Hepatocyte (in vitro differentiated cells): ENCODE data around the gene KIAA0825. TPM values are rescaled to one million over a fixed set of nuclear protein-coding genes. Genes with fewer than 3 reads are reported as not detected.

Experiments
- DNase-seq: peaks from one replicate; pipeline ENCODE4 v3.0.0-alpha.2; 2016; ENCODE audit warnings: low spot score
- H2AFZ ChIP-seq: fragments of 200-600 bp; sonication (generic); 2 replicates; pipeline ENCODE4 v1.6.0; 2016; ENCODE audit warnings: antibody characterized with exemption, mild to moderate bottlenecking
- H3K27ac ChIP-seq: fragments of 200-600 bp; sonication (generic); 2 replicates; pipeline ENCODE4 v1.5.1; 2016; ENCODE audit warnings: mild to moderate bottlenecking
- H3K27me3 ChIP-seq: fragments of 200-600 bp; sonication (generic); 2 replicates; pipeline ENCODE4 v1.6.1; 2016
- H3K36me3 ChIP-seq: fragments of 200-600 bp; sonication (generic); replicated peaks from 2 replicates; pipeline ENCODE4 v1.5.1; 2016; ENCODE audit warnings: low read depth; ENCODE audit not compliant: insufficient read depth
- H3K4me1 ChIP-seq: fragments of 200-600 bp; sonication (generic); 2 replicates; pipeline ENCODE4 v1.5.1; 2016; ENCODE audit warnings: mild to moderate bottlenecking, moderate library complexity; ENCODE audit not compliant: insufficient read depth
- H3K4me2 ChIP-seq: fragments of 200-600 bp; sonication (generic); 2 replicates; pipeline ENCODE4 v1.6.0; 2016
- H3K4me3 ChIP-seq: fragments of 200-600 bp; sonication (generic); 2 replicates; pipeline ENCODE4 v1.5.1; 2016; ENCODE audit warnings: mild to moderate bottlenecking
- H3K79me2 ChIP-seq: fragments of 200-600 bp; sonication (generic); 2 replicates; pipeline ENCODE4 v1.6.0; 2017; ENCODE audit warnings: mild to moderate bottlenecking
- H3K9me2 ChIP-seq: fragments of 200-600 bp; sonication (generic); replicated peaks from 2 replicates; pipeline ENCODE4 v1.6.0; 2017; ENCODE audit warnings: mild to moderate bottlenecking; ENCODE audit not compliant: insufficient read depth
- H3K9me3 ChIP-seq: fragments of 200-600 bp; sonication (generic); 2 replicates; pipeline ENCODE4 v1.5.1; 2016; ENCODE audit warnings: low read depth, mild to moderate bottlenecking
- H4K20me1 ChIP-seq: fragments of 200-600 bp; sonication (generic); 2 replicates; pipeline ENCODE4 v1.6.0; 2016; ENCODE audit warnings: mild to moderate bottlenecking; ENCODE audit not compliant: insufficient read depth, poor library complexity, severe bottlenecking
- EZH2 ChIP-seq: fragments of 200-600 bp; sonication (generic); IDR thresholded peaks from 2 replicates; pipeline ENCODE4 v1.6.1; 2016; ENCODE audit warnings: antibody characterized with exemption, mild to moderate bottlenecking, borderline replicate concordance
- EZH2phosphoT487 ChIP-seq: fragments of 200-600 bp; sonication (generic); IDR thresholded peaks from one replicate; pipeline ENCODE4 v1.6.1; 2018; ENCODE audit warnings: antibody characterized with exemption, mild to moderate bottlenecking, low read depth, moderate library complexity; ENCODE audit not compliant: unreplicated experiment, severe bottlenecking
- WGBS: methylation state at CpG from one replicate; pipeline ENCODE4 v1.1.6; 2016; ENCODE audit warnings: low lambda C conversion rate; ENCODE audit errors: missing lambda C conversion rate; 5-methylcytosine and 5-hydroxymethylcytosine counted together
- polyA plus RNA-seq: library from polyadenylated mRNA; unstranded; fragments of >200 nt; fragmentation: Nextera tagmentation; extraction: Ambion mirVana; gene quantifications from 2 replicates; pipeline ENCODE4 v1.2.1, GENCODE V29; 2016
- total RNA-seq: library from RNA; depleted of rRNA; stranded (reverse); fragments of >200 nt; gene quantifications from 2 replicates; pipeline ENCODE4 v1.2.3, GENCODE V29; 2014
- TF ChIP-seq, protein P1 (sequence below): fragments of 200-600 bp; sonication (generic); IDR thresholded peaks from 2 replicates; pipeline ENCODE4 v1.5.1; 2016; ENCODE audit warnings: antibody characterized with exemption, mild to moderate bottlenecking; ENCODE audit not compliant: poor library complexity

Gene KIAA0825
- total and polyA plus RNA-seq, 2 experiments from 2014 or later, result 2.1 to 4.5 TPM

DNA sequence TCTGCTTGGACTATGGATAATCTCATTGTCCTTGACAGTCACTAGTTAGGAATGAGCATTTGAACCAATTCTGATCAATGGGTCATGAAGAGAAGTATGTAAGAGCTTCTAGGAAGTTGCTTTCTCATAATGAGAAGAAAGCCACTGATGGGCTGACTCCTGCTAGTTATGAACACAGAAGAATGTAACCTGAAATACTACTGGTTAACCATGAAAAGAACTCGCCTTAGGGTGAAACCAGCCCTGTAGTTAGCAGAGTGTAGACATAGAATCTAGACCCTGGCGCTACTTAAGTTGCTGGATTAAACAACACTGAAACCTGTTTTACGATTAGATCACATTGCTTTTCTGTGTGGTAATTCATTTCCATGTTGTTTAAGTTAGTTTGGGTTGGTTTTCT, 26.6 kb upstream of the KIAA0825 start:
- Histone ChIP-seq H3K4me3 (no peak overlapping the region), H3K9me2 (no peaks in the 10 kb centered on the region), H3K27me3 (no peaks in the 10 kb centered on the region), H3K9me3 (peaks cover 5% of the 10 kb centered on the region), H2AFZ (no peak overlapping the region), H3K4me1 (no peaks in the 10 kb centered on the region), H3K36me3 (no peaks in the 10 kb centered on the region), H3K79me2 (no peaks in the 10 kb centered on the region), H3K27ac (no peak overlapping the region), H4K20me1 (no peaks in the 10 kb centered on the region), H3K4me2 (no peak overlapping the region)
- DNase-seq, result no peak
- TF ChIP-seq EZH2phosphoT487, result no peak
- TF ChIP-seq, protein P1, sequence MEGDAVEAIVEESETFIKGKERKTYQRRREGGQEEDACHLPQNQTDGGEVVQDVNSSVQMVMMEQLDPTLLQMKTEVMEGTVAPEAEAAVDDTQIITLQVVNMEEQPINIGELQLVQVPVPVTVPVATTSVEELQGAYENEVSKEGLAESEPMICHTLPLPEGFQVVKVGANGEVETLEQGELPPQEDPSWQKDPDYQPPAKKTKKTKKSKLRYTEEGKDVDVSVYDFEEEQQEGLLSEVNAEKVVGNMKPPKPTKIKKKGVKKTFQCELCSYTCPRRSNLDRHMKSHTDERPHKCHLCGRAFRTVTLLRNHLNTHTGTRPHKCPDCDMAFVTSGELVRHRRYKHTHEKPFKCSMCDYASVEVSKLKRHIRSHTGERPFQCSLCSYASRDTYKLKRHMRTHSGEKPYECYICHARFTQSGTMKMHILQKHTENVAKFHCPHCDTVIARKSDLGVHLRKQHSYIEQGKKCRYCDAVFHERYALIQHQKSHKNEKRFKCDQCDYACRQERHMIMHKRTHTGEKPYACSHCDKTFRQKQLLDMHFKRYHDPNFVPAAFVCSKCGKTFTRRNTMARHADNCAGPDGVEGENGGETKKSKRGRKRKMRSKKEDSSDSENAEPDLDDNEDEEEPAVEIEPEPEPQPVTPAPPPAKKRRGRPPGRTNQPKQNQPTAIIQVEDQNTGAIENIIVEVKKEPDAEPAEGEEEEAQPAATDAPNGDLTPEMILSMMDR, result no peak
- 98% methylated on average over 3 of the region's 3 CpGs for WGBS

DNA sequence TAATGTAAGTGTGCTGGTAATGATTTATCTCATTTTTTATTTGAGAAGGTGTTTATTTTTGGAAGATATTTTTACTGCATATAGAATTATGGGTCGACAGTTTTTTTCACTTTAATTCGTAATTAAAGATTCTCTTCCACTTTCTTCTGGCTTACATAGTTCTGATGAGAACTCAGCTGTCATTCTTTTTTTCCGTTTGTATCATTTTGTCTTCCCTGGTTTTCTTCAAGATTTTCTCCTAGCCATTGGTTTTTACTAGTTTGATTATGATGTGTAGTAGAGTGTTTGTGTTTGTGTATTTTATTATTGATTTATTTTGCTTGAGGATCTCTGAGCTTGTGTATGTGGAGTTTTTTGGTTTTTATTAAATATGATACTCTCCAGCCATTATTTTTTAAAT, 21.8 kb upstream of the KIAA0825 start:
- no peaks in the 10 kb centered on the region for H3K4me1 ChIP-seq
- TF ChIP-seq EZH2phosphoT487 (no peak), EZH2 (no peak)
- TF ChIP-seq, protein P1, result no peak
- no peak overlapping the region for H3K4me3 ChIP-seq
- 98% methylated on average over 3 of the region's 3 CpGs for WGBS
- no peak for DNase-seq
- no peak overlapping the region for H3K27ac ChIP-seq
- no peaks in the 10 kb centered on the region for H4K20me1 ChIP-seq
- no peaks in the 10 kb centered on the region for H3K27me3 ChIP-seq
- no peaks in the 10 kb centered on the region for H3K79me2 ChIP-seq
- H3K36me3 ChIP-seq, result no peaks in the 10 kb centered on the region
- H2AFZ ChIP-seq, result no peak overlapping the region
- no peaks in the 10 kb centered on the region for H3K9me2 ChIP-seq
- peaks cover 9% of the 10 kb centered on the region for H3K9me3 ChIP-seq
- no peak overlapping the region for H3K4me2 ChIP-seq

DNA sequence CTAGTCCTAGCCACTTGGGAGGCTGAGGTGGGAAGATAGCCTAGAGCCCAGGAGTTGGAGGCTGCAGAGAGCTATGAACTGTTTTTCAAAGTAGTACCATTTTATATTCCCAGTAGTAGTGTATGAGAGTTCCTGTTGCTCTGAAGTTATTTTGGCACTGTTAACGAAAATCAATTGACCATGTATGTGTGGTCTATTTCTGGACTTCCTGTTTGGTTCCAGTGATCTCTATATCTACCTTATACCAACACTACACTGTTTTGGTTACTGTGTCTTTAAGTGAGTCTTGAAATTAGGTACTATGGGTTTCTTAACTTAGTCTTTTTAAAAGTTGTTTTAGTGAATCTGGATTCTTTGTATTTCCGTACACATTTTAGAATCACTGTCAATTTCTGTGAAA, 13.6 kb upstream of the KIAA0825 start:
- Histone ChIP-seq H4K20me1 (no peaks in the 10 kb centered on the region), H3K79me2 (no peaks in the 10 kb centered on the region), H3K4me1 (no peaks in the 10 kb centered on the region), H3K4me3 (no peak overlapping the region), H3K36me3 (no peaks in the 10 kb centered on the region), H2AFZ (no peak overlapping the region), H3K9me2 (no peaks in the 10 kb centered on the region), H3K27ac (no peak overlapping the region), H3K4me2 (no peak overlapping the region), H3K27me3 (no peaks in the 10 kb centered on the region), H3K9me3 (no peaks in the 10 kb centered on the region)
- DNase-seq, result no peak
- 94% methylated on average over 2 of the region's 2 CpGs for WGBS
- TF ChIP-seq, protein P1, result no peak
- TF ChIP-seq EZH2phosphoT487 (no peak), EZH2 (no peak)

DNA sequence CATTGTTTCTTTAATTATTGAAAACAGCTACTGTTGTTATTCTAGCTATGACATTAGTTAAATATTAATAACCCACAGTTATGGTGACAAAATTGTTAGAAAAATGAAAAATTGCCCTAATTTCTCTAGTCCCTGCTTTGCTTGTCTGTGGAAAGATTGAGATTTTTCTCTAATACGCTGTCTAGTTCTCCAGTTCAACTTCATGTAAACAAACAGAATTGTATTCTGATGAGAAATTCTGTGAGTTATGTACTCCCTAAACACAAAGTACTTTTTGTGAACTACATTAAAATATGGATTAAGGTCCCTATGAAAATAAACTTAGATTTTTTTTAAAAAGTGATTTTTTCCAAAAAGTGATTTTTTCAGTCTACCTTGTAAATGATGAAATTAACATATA, 8.8 kb upstream of the KIAA0825 start:
- no peaks in the 10 kb centered on the region for H3K9me3 ChIP-seq
- no peak for DNase-seq
- H3K4me2 ChIP-seq, result no peak overlapping the region
- 94% methylated on average over 1 of the region's 1 CpG for WGBS
- H3K27me3 ChIP-seq, result no peaks in the 10 kb centered on the region
- no peak overlapping the region for H2AFZ ChIP-seq
- H3K36me3 ChIP-seq, result no peaks in the 10 kb centered on the region
- H3K27ac ChIP-seq, result no peak overlapping the region
- no peak for TF ChIP-seq EZH2
- TF ChIP-seq, protein P1, result no peak
- no peak for TF ChIP-seq EZH2phosphoT487
- H3K4me1 ChIP-seq, result no peaks in the 10 kb centered on the region
- no peaks in the 10 kb centered on the region for H4K20me1 ChIP-seq
- H3K4me3 ChIP-seq, result no peak overlapping the region
- H3K9me2 ChIP-seq, result no peaks in the 10 kb centered on the region
- H3K79me2 ChIP-seq, result peaks cover 9% of the 10 kb centered on the region
